Measurements from ENCODE around the gene ART1. TPM values are rescaled to one million over a fixed set of nuclear protein-coding genes. Genes with fewer than 3 reads are reported as not detected.

ART1 gene
- total RNA-seq, 2 donors from 2014 or later = 0.42 TPM; not detected in 1

- intact Hi-C loops (cut with DNase I) = no loop called here
- DNase-seq (ENCODE audit: low spot score) = no peak
Observed at GRCh38 chr11:3659595-3660515, 14.9 kb downstream of the ART1 start.

GRCh38 chr11:3660960-3661359, 16.0 kb downstream of the ART1 start:
- no peak for DNase-seq (ENCODE audit: low spot score)
- intact Hi-C loops (cut with DNase I) = no loop called here

GRCh38 chr11:3662856-3663255, 17.9 kb downstream of the ART1 start:
- intact Hi-C loops (cut with DNase I) = no loop called here
- DNase-seq (ENCODE audit: low spot score) = no peak

GRCh38 chr11:3664032-3664630, 19.2 kb downstream of the ART1 start:
- intact Hi-C loops (cut with DNase I) = no loop called here
- no peak for DNase-seq (ENCODE audit: low spot score)

- DNase-seq (ENCODE audit: low spot score) = no peak
- intact Hi-C loops (cut with DNase I) = no loop called here
Observed at GRCh38 chr11:3665336-3666022, 20.6 kb downstream of the ART1 start.

- intact Hi-C loops (cut with DNase I) = no loop called here
- DNase-seq (ENCODE audit: low spot score) = no peak
Observed at GRCh38 chr11:3666023-3666530, 21.1 kb downstream of the ART1 start.

- intact Hi-C loops (cut with DNase I) = no loop called here
- DNase-seq (ENCODE audit: low spot score) = no peak
Observed at GRCh38 chr11:3667149-3668035, 22.5 kb downstream of the ART1 start.

- no peak for DNase-seq (ENCODE audit: low spot score)
- intact Hi-C loops (cut with DNase I) = no loop called here
Observed at GRCh38 chr11:3669128-3669527, 24.2 kb downstream of the ART1 start.

GRCh38 chr11:3669742-3670183, 24.8 kb downstream of the ART1 start:
- intact Hi-C loops (cut with DNase I) = no loop called here
- no peak for DNase-seq (ENCODE audit: low spot score)

GRCh38 chr11:3671334-3672254, 26.7 kb downstream of the ART1 start, which contains the start of gene CHRNA10:
Gene CHRNA10, minus strand, starts transcription at chr11:3671384. Its CDS starts 72 bp downstream, at chr11:3671312.
- intact Hi-C loops (cut with DNase I) = no loop called here
- no peak for DNase-seq (ENCODE audit: low spot score)

- intact Hi-C loops (cut with DNase I) = no loop called here
- DNase-seq (ENCODE audit: low spot score) = no peak
Observed at GRCh38 chr11:3674189-3674588, 29.3 kb downstream of the ART1 start.

- DNase-seq (ENCODE audit: low spot score) = no peak
- intact Hi-C loops (cut with DNase I) = no loop called here
Observed at GRCh38 chr11:3675971-3676370, 31.0 kb downstream of the ART1 start.

- no peak for DNase-seq (ENCODE audit: low spot score)
- intact Hi-C loops (cut with DNase I) = no loop called here
Observed at GRCh38 chr11:3679077-3679476, 34.1 kb downstream of the ART1 start.

GRCh38 chr11:3683039-3683438, 38.1 kb downstream of the ART1 start:
- no peak for DNase-seq (ENCODE audit: low spot score)
- intact Hi-C loops (cut with DNase I) = no loop called here

- intact Hi-C loops (cut with DNase I) = no loop called here
Observed at GRCh38 chr11:3684129-3684818, 39.3 kb downstream of the ART1 start.

GRCh38 chr11:3684819-3685172, 39.9 kb downstream of the ART1 start:
- intact Hi-C loops (cut with DNase I) = no loop called here
- no peak for DNase-seq (ENCODE audit: low spot score)

More at GRCh38 chr11:3684129-3684818, 39.3 kb downstream of the ART1 start:
- DNase-seq (ENCODE audit: low spot score) = no peak

- intact Hi-C loops (cut with DNase I) = no loop called here
Observed at GRCh38 chr11:3685923-3686322, 41.0 kb downstream of the ART1 start.

More at GRCh38 chr11:3685923-3686322, 41.0 kb downstream of the ART1 start:
- DNase-seq (ENCODE audit: low spot score) = no peak

Measured in posterior vena cava (tissue), 2 donors.